Middle frontal gyrus (tissue), 1 donor: ENCODE measurements around the gene DOCK3.
"Not testable (repeated sequence)": the region's sequence is repeated elsewhere in the genome, so short reads cannot be mapped to it uniquely, and the experiment has no call there.

Experiments used
- DNase-seq: peaks from one replicate; pipeline ENCODE4 v3.0.0-alpha.2; 2015; ENCODE audit warnings: low spot score; ENCODE audit errors: extremely low spot score

DOCK3 gene

DNA sequence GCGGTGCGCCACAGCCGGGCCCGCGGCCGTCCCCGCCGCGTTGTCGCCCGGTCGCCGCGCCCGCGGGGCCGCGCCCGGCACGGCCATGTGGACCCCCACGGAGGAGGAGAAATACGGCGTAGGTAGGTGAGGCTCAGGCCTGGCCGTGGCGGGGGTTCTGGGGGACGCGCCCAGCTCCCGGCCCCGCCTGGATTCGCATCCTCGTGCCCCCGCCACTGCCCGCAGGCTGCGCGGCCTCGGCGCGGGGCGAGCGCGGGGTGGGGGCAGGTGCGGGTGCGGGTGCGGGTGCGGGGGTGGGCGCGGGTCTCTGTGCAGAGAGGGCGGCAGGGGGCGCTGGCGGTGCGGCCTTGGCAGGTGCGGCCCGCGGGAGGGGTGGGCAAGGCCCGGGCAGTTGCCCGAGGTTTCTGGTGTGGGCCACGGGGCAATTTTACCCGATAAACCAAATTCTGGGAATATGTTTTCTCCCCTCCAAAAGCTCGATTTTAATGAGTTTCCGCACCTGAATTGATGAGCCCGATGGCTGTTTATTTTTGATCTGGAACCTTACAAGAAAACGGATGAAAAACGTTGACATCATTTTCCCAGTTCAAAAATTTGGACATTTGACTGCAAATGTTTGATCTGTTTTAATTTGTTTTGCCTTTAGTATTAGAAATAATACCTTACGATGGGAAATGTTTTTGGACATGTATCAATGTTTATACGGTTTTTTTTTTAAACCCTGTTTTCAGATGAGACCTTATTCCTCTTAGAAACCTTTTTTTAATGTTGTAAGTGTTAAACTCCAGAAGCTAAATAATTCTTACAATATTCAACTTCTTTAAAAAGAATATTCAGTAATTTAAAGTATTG, 678 bp downstream of the DOCK3 start:
- no peak for DNase-seq

DNA sequence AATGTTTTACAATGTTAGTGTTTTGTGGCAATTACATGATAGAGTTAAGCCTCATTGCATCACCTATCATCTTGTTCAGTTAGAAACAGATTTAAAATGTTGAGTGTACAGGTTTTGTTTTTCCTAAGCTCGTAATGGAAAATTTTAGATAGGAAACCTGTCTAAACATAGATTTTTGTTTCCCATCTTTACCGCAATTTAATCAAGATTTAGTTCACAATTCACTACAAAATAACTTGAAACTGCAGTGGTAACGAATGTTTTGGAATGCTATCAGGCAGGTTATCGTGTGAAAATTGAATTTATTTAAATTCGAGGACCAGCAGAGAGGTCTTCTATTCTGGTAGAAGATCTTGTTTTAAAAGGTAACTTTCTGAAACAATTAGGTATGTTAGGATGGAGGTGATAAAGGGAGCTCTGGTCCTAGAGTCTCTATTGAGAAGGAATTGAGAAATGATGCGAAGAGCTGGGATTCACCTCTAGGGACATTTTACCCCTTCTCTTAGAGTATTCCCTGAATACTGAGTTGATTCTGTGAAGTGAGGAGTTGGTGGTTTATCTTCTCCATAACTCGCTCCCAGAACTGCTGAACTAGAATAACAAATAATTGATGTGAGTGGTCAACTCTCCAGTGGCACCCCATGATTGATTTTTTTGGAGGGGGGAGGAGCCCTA, 1.4 kb downstream of the DOCK3 start:
- DNase-seq = no peak

DNA sequence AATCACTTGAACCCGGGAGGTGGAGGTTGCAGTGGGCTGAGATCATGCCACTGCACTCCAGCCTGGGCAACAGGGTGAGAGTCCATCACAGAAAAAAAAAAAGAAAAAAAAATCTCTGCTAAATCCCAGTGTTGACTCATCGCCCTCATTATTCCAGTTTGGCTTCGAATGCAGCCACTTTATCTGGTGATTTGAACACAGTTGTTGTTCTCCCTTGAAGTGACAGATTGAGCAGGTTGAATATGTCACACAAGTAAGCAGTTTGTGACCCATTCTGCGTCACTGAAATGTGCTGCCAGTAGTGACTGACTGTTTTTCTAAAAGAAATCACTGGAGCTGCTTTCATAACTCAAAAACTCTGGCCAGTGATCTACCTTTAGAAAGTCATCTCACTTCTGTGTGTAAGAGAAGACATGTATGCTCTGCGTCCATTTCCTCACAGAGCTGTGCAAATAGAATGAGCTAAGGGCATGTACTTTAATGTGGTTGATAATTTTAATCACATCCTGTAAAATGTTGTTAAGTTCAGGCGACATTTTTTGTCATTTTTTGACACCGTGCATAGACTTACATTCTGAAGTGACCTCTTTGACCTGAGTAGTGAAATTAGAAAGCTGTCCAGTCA, 12.5 kb downstream of the DOCK3 start:
- DNase-seq = no peak

DNA sequence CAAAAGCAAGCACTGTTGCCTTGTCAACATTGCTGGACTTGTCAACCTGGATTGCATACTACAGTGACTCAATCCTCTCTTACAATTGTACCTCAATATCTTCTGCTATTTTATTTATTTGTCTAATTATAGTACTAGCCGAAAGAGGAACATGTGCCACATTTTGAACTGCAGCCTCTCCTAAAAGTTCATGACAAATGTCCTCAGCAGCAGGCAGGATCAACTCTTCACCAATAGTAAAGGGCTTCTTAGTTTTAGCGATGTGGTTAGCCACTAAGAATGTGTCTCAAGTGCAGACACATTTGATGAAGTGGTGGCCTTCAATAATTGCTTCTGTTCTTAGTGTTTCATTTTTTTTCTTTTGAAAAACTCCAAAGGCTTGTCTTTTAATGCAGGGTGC, 13.2 kb downstream of the DOCK3 start:
- no peak for DNase-seq

DNA sequence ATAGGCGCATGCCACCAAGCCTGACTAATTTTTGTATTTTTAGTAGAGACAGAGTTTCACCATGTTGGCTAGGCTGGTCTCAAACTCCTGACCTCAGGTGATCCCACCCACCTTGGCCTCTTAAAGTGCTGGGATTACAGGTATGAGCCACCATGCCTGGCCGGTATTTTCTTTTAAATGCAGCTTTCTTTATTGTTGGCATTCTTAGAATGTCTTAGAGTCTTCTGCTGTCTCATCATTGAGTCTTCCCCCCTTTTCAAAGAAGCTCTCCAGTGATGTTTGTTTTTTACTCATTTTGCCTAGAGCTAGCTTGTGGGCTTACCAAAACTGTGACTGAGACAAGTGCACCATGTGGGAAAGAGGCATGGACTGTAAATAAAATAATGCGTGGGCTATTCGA, 13.9 kb downstream of the DOCK3 start:
- DNase-seq = not testable (repeated sequence)

DNA sequence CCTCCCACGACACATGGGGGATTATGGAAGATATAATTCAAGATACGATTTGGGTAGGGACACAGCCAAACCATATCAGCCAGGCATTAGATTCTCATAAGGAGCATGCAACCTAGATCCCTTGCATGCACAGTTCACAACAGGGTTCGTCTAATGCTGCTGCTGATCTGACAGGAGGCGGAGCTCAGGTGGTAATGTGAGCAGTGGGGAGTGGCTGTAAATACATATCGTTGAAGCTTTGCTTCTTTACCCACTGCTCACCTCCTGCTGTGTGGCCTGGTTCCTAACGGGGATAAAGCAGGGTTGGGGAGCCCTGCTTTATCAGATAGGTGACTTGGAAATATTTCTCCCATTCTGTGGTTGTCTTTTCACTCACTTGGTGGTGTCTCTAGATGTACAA, 14.8 kb downstream of the DOCK3 start:
- no peak for DNase-seq

DNA sequence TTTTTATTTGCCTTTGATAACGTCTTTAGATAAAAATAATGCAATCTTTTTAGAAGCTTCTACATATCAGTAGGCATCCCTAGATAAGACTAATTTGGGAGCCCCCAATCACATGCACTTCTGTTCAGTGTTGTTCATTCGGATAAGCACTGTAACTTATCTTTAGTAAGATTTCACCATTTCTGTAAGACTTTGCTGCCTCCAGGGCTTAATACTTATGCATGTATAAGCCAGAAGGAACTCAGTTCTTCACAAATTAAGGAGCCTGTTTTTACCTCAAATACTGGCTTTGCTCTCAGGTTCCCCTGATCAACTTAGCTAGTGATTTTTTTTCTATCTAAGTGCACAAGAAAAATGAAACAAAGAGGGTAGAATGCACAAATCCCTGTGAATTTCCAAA, 20.3 kb downstream of the DOCK3 start:
- DNase-seq = no peak

DNA sequence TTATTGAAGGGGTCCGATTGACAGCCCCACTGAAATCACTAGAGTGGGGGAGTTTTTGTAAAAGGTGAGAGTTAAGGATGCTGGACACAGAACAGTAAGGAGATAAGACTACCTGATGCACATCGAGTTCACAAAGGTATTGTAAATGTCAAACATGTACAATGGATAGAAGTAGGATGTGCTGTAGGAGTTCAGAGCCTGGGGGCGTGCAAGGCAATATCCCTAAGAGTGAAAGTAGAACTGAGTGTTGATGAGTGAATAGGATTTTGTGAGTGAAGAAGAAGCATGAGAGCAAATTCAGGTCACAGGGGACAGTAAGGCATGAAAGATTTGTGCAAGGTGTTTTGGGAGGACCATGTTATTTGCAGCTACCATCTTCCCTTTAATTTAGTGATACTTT, 21.5 kb downstream of the DOCK3 start:
- no peak for DNase-seq

DNA sequence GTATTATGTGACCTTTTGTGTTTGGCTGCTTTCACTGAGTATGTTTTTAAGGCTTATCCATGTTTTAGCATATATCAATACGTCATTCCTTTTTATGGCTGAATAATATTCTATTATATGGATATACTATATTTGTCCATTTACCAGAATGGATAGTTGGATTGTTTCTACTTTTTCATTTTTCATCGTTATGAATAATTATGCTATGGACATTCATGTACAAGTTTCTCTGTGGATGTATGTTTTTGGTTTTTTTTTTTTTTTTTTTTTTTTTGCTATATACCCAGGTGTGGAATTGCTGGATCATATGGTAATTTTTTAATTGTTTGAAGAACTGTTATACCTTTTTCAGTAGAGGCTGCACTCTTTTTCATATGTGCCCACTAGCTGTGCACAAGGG, 23.5 kb downstream of the DOCK3 start:
- no peak for DNase-seq

DNA sequence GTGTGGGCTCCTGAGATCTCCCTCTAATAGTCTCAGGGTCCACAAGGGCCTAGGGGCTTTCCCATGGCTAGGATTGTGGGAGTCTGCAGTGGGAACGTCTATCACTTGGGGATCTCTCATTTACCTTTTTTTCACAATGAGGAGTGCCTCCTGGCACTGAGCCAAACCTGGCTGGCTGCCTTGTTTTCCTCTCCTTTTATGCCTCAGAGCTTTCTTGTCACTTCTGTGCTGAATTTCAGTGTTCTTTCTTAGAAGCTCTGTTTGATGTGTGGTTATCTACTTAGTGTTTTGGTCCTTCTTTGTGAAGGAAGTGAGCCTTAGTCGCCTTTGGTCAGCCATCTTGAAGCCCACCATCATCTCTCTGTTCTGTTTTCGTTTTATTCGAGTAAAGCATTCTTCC, 33.9 kb downstream of the DOCK3 start:
- DNase-seq = no peak

DNA sequence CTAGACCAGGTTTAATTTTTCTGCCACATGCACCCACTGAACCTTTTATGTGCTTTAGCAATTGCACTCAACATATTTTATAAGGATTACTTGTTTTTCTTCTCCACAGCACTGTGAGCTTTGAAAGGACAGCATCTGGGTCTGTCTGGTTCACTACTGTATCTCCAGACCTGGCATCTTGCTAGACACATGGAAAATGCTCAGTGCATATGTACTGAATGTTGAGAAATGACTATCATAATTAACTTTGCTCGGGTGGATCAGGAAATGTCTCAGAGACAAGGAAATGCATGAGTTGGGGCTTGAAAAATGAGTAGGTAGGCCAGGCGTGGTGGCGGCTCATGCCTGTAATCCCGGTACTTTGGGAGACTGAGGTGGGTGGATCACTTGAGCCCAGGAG, 40.2 kb downstream of the DOCK3 start:
- DNase-seq = no peak

DNA sequence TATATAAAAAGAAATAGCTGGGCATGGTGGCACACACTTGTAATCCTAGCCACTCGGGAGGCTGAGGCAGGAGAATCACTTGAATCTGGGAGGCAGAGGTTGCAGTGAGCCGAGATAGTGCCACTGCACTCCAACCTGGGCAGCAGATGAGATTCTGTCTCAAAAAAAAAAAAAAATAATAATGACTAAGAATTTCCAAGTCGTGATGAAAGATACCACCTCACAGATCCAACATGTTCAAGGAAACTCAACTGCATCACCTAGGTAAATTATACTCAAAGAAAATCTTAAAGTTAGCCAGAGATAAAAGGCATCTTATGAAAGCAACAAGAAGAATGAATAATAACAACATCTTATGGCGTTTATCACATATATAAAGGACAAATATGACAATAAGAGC, 50.1 kb downstream of the DOCK3 start:
- no peak for DNase-seq

DNA sequence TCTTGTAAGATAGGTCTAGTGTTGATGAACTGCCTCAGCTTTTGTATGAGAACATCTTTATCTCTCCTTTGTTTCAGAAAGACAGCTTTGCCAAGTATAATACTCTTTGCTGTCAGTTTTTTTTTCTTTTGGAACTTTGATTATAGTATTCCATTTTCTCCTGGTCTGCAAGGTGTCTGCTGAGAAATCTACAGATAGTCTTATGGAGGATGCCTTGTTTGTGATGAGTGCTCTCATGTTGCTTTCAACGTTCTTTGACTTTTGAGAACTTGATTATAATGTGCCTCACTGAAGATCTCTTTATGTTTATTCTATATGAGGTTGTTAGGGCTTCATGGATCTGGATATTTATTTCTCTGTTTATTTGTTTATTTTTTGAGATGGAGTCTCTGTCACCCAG, 60.3 kb downstream of the DOCK3 start:
- DNase-seq = no peak

DNA sequence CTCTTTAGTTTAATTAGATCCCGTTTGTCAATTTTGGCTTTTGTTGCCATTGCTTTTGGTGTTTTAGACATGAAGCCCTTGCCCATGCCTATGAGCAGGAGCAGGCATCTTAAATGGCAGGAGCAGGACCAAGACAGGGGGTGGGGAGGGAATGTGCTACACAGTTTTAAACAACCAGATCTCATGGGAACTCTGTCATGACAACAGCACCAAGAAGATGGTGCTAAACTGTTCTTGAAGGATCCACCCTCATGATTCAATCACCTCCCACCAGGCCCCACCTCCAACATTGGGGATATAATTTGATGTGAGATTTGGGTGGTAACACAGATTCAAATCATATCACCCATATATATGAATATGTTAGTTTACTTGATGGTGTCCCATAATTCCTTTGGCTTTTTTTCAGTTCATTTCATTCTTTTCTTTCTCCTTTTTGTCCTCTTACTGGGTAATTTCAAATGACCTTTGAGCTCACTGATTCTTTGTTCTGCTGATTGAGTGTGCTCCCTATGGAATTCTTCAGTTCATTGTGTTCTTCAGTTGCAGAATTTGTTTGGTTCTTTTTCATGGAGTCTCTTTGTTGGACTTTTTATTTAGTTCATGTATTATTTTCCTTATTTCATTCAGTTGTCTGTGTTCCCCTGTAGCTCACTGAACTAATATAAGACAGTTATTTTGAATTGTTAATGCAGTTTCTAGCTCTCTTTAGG, 62.6 kb downstream of the DOCK3 start:
- no peak for DNase-seq

DNA sequence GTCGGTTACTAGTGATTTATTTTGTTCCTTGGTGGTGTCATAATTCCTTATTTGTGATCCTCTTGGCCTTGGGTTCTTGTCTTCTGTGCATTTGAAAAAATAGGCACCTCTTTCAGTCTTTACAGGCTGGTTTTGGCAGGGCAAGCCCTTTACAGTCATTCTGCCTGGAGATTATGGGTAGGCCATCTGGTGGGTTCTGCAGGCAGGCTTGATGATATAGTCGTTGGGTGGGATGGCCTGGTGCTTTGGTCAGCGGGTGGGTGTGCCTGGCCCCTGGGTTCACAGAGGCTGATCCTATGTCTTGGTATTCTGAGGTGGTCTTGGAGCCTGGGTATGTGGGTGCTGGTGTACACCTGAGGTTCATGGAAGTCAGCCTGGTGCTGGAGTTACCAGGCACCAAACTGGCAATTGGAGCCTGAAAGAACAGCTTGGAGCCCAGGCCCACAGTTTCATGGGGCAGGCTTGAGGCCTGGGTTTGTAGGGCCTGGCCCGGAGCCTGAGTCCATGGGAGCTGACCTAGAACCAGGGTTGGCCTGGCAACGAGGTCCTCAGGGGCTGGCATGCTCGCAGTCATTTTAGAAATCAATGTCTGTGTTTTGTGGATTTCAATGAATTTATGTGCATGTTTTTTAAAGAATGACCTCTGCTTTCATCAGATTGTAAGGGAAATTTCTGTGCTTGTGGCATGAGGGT, 63.3 kb downstream of the DOCK3 start:
- no peak for DNase-seq

DNA sequence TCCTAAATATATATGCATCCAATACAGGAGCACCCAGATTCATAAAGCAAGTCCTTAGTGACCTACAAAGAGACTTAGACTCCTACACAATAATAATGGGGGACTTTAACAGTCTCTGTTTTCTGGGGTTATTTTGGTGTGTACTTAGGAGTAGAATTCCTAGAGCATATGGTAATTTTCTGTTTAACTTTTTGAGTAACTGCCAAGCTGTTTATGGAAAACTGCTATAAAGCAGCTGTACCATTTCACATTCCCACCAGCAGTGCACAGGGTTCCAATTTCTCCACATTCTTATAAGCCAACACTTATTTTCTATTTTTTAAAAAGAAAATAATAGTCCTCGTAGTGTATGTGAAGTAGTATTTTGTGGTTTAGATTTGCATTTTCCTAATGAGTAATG, 68.9 kb downstream of the DOCK3 start:
- no peak for DNase-seq

DNA sequence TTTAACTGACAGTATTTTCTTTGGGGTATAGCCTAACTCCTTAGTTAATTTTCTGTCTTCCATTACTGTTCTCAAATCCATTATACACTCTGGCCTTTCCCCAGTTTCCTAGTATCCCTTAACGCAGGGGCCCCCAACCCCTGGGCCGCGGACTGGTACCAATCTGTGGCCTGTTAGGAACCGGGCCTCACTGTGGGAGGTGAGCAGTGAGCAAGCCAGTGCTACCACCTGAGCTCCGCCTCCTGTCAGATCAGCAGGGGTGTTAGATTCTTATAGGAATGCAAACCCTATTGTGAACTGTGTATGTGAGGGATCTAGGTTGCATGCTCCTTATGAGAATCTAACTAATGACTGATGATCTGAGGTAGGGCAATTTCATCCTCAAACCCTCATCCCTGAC, 75.1 kb downstream of the DOCK3 start:
- DNase-seq = no peak

DNA sequence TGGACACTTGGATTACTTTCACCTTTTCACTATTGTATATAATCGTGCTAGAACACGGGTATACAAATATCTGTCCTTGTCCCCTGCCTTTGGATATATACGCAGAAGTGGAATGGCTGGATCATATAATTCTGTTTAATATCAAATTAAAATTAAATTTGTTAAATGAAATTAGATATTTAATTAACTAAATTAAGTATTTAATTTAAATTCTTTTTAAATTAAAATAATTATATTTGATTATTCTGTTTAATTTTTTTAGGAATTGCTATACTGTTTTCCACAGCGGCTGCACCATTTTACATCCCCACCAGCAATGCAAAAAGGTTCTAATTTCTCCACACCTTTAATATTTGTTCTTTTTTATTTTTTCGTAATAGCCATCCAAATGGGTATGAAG, 84.3 kb downstream of the DOCK3 start:
- no peak for DNase-seq

DNA sequence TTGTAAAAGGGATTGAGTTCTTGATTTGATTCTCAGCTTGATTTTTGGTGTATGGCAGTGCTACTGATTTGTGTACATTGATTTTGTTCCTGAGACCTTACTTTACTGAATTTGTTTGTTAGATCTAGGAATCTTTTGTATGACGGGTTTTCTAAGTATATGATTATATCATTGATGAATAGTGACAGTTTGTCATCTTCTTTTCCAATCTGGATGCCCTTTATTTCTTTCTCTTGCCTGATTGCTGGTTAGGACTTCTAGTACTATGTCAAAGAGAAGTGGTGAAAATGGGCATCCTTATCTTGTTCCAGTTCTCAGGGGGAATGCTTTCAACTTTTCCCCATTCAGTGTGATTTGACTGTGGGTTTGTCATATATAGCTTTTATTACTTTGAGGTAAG, 103.0 kb downstream of the DOCK3 start:
- DNase-seq = no peak

DNA sequence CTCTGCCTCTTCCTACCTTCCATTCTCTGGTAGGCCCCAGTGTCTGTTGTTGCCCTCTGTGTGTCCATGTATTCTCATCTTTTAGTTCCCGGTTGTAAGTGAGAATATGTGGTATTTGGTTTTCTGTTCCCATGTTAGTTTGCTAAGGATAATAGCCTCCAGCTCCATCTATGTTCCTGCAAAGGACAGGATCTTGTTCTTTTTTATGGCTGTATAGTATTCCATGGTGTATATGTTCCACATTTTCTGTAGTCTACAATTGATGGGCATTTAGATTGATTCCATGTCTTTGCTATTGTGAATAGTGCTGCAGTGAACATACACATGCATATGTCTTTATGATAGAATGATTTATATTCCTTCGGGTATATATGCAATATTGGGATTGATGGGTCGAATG, 107.0 kb downstream of the DOCK3 start:
- not testable (repeated sequence) for DNase-seq

DNA sequence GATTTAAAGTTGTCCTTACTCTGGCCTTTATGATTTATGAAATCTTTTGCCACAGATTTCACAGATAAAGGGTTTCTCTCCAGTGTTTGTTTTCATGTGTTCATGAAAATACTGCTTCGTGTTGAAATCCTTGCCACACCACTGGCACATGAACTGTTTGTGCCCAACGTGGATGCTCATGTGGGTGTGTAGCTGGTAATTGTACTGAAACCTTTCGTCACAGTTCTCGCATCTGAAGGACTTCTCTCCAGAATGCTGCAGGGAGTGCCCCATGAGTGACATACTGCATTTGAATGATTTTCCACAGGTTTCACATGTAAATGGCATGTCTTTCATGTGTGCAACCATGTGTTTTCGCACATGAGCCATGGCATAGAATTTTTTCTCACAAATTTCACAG, 111.9 kb downstream of the DOCK3 start:
- DNase-seq = no peak
